ENCODE results near the gene ANKRD63. TPM values are rescaled to one million over a fixed set of nuclear protein-coding genes. Genes with fewer than 3 reads are reported as not detected.

The ANKRD63 gene
- total RNA-seq, 1 experiment from 2014 or later = 0.46 TPM

DNA sequence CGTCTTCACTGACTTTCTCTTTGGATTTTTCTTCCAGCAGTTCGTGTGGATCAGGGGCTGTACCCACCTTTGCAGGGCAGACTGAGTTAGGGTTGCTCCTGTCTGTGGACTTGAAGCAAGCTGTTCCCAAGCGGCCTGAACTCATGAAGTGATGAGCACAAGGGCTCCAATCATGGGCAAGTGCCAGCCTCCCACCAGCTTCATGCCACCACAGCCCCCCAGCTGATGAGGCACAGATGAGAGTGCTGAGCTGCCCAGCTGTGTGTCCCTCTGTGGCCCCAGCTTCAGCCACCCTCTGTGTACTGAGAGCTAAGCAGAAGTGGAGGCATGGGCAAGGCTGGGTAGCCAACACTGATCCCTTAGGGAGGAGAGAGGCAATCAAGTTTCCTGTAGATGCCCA is 28.1 kb upstream of the ANKRD63 start:
- no peak overlapping the region for H2BK20ac ChIP-seq (ENCODE audit: low read depth, low read length, poor library complexity, severe bottlenecking)
- no CpG with 5 or more reads among the region's 3 CpGs for WGBS (ENCODE audit: extremely low coverage, insufficient read length, low lambda C conversion rate)

More for the DNA sequence above, 28.1 kb upstream of the ANKRD63 start:
- H3K9ac ChIP-seq (ENCODE audit: extremely low read depth, insufficient read length, low read length) = no peak overlapping the region
- H3K27me3 ChIP-seq (ENCODE audit: insufficient read depth, low read length) = no peaks in the 10 kb centered on the region
- peaks cover 6% of the 10 kb centered on the region; the same call in 1 of the 2 replicates for H3K4me1 ChIP-seq (ENCODE audit: insufficient read depth, low read length)
- H4K5ac ChIP-seq (ENCODE audit: insufficient read length, low read depth, low read length) = no peak overlapping the region
- no peak for DNase-seq
- H4K91ac ChIP-seq (ENCODE audit: insufficient read length, low read depth, low read length) = no peak overlapping the region
- H2AFZ ChIP-seq (ENCODE audit: low read length) = no peak overlapping the region
- no peaks in the 10 kb centered on the region for H3K79me1 ChIP-seq (ENCODE audit: insufficient read depth, low read depth, low read length, poor library complexity, severe bottlenecking)
- no peaks in the 10 kb centered on the region for H4K20me1 ChIP-seq (ENCODE audit: control insufficient read depth, insufficient read depth, insufficient read length)
- H3K27me3 Mint-ChIP-seq (ENCODE audit: low read depth) = peaks cover 60% of the 10 kb centered on the region
- no peaks in the 10 kb centered on the region for H3K36me3 Mint-ChIP-seq (ENCODE audit: insufficient read depth in 1 of 3, low read depth in 3 of 3)
- H3K4me3 Mint-ChIP-seq = no peak overlapping the region
- H4K8ac ChIP-seq (replicated peaks; ENCODE audit: insufficient read length, low read depth, low read length) = no peak overlapping the region
- no peak overlapping the region; the same call in 1 of the 2 replicates for H3K14ac ChIP-seq (ENCODE audit: insufficient read depth, low read length)
- H3K4me1 Mint-ChIP-seq = peaks cover 30 to 41% of the 10 kb centered on the region in 2 experiments
- no peak overlapping the region for H3T11ph ChIP-seq (ENCODE audit: low read length)
- H3K27ac Mint-ChIP-seq = no peak overlapping the region
- H3K23ac ChIP-seq (ENCODE audit: insufficient read length, low read depth, low read length) = no peak overlapping the region
- H3K23me2 ChIP-seq (ENCODE audit: insufficient read length, low read depth, low read length, poor library complexity, severe bottlenecking) = no peaks in the 10 kb centered on the region
- no peak overlapping the region for H2AK5ac ChIP-seq (ENCODE audit: insufficient read length, low read length)
- TF ChIP-seq, protein P1, sequence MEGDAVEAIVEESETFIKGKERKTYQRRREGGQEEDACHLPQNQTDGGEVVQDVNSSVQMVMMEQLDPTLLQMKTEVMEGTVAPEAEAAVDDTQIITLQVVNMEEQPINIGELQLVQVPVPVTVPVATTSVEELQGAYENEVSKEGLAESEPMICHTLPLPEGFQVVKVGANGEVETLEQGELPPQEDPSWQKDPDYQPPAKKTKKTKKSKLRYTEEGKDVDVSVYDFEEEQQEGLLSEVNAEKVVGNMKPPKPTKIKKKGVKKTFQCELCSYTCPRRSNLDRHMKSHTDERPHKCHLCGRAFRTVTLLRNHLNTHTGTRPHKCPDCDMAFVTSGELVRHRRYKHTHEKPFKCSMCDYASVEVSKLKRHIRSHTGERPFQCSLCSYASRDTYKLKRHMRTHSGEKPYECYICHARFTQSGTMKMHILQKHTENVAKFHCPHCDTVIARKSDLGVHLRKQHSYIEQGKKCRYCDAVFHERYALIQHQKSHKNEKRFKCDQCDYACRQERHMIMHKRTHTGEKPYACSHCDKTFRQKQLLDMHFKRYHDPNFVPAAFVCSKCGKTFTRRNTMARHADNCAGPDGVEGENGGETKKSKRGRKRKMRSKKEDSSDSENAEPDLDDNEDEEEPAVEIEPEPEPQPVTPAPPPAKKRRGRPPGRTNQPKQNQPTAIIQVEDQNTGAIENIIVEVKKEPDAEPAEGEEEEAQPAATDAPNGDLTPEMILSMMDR (conservative IDR thresholded peaks at IDR 0.05) = no peak
- H2BK120ac ChIP-seq (ENCODE audit: low read depth, low read length, poor library complexity, severe bottlenecking) = no peak overlapping the region
- no peak overlapping the region for H2BK15ac ChIP-seq (ENCODE audit: low read depth, low read length)
- no peaks in the 10 kb centered on the region for H3K9me3 ChIP-seq (ENCODE audit: control insufficient read depth, low read depth, low read length)
- no peak overlapping the region for H3K4ac ChIP-seq (ENCODE audit: low read depth, low read length)
- H3K9me3 Mint-ChIP-seq = no peaks in the 10 kb centered on the region; a peak in 1 of 5 replicates
- no peak overlapping the region for H3K56ac ChIP-seq (ENCODE audit: insufficient read length, low read depth, low read length)
- no peak overlapping the region for H3K18ac ChIP-seq (ENCODE audit: insufficient read length, low read depth, low read length)
- no peak overlapping the region for H3K27ac ChIP-seq (ENCODE audit: insufficient read length, low read depth, low read length)
- no peaks in the 10 kb centered on the region for H3K79me2 ChIP-seq (ENCODE audit: insufficient read depth, low read length)
- H2BK12ac ChIP-seq (ENCODE audit: insufficient read length, low read depth, low read length) = no peak overlapping the region
- no peak overlapping the region for H2BK5ac ChIP-seq (ENCODE audit: insufficient read length, low read length)
- no peak overlapping the region for H3K4me2 ChIP-seq (ENCODE audit: insufficient read depth, insufficient read length, low read length)
